ENCODE data around the gene AKNA.

AKNA gene

DNA sequence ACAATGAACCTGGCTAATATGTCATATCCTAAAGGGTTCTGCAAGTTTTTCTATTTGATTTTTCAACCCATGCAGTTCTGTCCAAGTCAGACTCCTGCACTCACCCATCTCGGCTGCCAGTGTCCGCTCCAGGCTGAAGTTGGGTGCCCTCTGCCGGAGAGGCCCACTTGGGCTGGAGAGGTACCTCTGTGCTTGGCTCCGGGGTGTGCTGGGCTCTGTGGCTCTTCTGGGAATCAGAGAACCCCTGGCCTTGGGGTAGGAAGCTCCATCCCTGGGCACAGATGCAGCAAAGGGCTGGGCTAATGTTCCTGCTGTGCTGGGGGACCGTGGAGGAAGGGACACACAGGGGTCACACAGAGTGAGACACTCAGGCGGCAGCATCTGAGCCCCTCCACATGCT, 32.0 kb downstream of the AKNA start:
- DNase-seq: no peak

GRCh38 chr9:114351932-114352331, 35.9 kb downstream of the AKNA start:
- no peak for DNase-seq

DNA sequence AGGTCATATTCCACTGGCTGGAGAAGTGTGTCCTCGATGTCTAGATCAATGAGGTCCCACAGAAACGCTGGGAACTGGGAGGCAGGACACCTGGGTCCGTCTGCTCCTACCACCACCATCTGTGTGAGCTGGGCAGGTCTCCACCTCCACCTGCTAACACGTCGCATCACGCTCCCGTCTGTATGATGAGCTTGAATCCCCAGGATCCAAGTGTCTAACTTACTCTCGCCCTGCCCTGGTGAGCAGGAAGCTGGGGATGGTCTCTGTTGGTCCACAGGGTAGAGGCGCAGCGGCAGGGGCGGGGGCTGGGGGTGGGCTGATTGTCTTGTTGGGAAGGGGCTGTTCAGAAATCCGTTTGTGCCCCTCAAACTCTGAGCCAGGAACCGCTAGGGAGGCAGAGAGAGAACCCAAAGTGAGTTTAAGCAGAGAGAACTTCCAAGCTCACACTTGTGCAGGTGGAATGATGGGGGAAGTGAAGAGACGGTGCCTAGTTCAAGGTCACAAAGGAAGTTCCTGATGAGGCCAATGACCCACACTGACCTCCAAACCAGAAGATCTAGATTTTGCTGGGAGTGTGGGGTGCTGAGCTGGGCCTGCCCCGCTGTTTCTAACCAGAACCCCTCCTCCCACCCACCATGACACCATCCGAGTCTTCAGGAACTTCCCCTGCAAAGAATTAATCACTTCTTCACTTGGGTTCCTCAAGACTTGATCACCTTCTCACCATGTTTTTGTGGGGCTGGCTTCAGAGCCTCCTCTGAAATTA, 37.0 kb downstream of the AKNA start:
- no peak for DNase-seq

DNA sequence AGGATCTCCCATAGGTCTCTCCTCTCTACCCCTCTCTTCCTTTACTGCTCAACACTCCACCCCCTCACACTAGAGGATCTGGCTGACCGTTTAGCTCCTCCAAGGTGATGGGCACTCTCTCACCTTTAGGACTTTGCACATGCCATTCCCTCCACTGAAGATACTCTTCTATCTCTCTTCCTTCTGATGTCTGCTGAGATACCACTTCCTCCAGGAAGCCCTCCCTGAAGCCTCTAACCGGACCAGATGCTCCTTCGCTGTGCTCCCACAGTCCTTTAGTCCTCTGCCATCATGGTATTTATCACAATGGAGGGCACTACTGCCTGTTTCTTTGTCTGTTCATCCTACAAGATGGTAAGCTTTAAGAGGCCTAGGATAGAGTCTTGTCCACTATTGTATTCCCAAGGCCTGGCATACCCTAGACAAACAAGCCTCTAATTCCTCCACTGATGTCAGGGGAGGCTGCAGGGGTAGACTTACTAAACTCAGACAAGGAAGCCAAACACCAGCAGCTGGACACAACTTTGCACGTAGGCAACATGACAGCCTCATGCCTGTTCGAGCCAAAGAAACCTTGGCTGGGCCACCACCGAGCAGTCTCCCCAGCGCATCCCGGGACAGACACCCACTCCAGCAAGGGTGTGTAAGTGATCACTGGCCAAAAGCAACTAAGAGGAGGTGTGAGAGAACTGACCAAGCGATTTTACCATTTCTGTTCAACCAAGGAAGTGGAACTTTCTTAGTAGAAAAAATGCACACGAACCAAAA, 37.9 kb downstream of the AKNA start:
- no peak for DNase-seq

DNA sequence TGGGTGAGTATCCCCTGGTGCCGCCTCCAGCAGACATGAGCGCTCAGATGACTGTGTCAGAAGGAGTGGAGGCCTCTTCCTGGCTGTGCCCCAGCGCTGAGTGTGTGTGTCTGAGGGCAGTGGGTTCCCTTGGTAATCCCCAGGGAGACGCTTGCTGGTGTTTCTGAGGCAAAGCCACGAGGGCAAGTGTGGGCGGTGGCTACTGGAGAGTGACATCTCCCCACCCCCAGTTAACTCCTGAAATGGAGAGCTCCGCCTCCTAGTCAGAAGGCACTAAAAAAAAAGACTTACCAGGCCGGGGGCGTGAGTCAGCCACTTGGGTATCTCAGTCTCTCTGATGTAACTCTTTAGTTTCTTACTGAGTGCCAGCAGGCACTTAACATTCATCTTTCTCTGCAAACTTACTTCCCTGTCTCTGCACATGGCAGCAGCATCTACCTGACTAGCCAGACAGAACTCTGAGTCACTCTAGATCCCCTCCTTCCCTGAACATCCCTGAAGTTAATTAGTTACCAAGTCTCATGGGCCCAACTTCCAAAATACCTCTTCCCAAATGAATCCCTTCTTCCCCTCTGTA, 38.8 kb downstream of the AKNA start:
- DNase-seq: no peak

GRCh38 chr9:114348261-114348905, 39.4 kb downstream of the AKNA start:
- DNase-seq: no peak

DNA sequence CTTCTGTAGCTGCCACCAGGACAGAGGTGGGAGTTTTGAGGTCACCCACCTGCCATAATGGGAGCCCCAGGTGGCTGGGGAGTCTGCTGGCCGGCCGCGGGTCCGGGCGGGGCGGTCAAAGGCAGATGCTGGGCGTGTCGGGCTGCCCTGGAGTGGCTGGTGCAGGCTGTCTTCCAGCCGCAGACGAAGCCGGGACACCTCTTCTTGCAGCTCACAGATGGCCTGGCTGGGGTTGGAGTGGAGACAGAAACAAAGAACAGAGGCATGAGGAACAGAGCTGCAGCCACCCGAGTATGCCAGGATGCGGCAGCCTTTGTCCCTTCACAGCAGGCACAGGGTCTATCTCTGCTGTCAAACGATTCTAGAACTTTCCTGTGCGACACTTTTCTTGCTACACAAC, 40.1 kb downstream of the AKNA start:
- no peak for DNase-seq

DNA sequence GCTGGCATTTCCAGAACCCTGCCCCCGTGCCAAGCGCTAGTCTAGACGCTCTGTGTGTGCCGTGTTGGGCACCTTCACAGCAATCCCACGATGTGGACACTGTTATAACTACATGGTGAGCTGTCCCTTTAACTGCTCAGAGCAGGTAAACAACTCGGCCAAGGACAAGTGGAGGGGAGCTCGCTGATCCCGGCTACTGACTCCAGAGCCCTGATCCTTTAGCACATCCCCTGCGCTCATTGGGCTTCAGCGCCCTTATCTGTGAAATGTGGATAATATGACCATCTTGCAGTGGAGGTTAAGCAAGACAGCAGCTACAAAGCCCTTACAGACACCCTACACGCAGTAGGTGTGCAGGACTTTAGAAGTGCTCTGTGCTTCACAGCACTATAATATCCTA, 41.6 kb downstream of the AKNA start:
- no peak for DNase-seq

DNA sequence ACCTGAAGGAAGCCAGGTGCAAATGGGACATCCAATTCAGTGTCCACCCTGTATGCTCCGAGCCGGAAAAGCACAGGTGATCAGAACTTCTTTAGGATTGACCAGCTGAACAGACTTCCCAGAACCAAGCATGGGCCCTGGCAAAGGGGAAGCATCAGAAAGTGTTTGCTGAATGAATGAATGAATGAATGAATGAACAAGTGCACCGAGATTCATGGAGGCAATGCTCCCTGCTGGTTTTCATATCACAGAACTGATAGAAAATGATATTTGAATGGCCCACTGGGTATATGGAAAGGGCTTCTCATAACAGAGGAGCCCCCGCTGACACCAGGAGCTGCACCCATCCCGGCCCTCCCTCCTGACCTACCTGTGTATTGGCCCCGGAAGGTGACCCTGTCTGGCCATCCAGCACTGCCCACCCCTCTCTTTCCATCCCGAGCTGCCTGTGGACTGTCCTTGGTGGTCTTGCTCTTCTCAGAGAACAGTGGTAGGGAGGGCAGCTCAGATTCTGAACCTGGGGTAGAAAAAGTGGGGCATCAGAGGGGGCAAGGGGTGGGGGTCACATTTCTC, 42.2 kb downstream of the AKNA start:
- DNase-seq: no peak

DNA sequence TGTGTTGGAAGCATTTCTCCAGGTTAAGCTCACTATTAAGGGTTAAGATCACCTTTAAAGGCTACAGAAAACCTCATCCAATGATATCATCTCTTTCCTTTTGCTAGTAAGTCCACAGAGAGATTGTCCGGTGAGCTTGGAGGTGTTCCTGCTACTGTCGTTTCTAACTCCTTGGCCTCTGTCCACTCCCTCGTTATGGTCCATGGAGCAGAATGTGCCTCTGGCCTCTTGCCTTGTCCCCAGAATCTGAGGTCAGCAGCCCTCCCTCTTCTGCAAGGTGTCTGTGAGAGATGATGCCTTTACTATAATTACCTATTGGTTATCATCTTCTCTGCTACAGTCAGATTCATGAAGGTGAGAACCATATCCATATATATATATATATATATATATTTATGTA, 43.1 kb downstream of the AKNA start:
- DNase-seq: no peak

DNA sequence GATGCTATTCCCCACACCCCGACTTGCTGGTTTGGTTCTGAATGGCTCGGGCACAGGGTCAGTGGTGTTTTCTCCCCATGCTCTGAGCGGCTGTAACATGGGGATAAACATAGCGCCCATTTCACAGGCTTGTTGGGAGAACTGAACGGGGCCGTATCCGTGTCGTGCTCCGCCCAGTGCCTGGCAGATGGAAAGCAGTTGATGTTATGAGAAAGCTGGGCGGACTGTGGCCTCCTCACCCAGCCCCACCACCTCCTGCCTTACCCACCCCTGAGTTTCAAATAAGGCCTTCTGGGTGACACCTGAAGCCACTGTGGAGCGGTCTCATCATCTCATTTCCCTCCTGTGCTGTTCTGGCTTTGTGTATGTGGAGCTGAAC, 43.6 kb downstream of the AKNA start:
- no peak for DNase-seq

- no peak for DNase-seq
Observed at GRCh38 chr9:114343471-114344187, 44.2 kb downstream of the AKNA start.

GRCh38 chr9:114342755-114343440, 44.9 kb downstream of the AKNA start:
- DNase-seq: no peak

DNA sequence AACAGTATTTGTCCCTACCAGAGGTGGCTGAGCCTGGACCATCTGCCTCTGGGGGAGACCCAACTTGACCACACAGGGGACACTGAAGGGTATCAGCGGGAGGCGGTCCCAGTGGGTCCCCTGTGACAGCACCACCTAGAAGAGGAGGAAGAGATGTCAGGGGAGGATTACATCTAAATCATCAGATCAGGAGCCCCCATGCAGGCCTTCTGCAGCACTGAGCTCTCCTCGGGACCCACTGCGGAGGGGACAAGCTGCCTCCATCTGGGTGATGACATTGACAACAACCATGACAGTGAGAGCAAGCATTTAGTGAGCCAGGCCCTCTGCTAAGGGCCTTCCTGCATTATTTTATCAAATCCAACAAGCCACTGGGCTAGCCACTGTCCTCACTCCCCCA, 45.8 kb downstream of the AKNA start:
- DNase-seq: no peak

- no peak for DNase-seq
Observed at GRCh38 chr9:114341152-114341830, 46.5 kb downstream of the AKNA start.

DNA sequence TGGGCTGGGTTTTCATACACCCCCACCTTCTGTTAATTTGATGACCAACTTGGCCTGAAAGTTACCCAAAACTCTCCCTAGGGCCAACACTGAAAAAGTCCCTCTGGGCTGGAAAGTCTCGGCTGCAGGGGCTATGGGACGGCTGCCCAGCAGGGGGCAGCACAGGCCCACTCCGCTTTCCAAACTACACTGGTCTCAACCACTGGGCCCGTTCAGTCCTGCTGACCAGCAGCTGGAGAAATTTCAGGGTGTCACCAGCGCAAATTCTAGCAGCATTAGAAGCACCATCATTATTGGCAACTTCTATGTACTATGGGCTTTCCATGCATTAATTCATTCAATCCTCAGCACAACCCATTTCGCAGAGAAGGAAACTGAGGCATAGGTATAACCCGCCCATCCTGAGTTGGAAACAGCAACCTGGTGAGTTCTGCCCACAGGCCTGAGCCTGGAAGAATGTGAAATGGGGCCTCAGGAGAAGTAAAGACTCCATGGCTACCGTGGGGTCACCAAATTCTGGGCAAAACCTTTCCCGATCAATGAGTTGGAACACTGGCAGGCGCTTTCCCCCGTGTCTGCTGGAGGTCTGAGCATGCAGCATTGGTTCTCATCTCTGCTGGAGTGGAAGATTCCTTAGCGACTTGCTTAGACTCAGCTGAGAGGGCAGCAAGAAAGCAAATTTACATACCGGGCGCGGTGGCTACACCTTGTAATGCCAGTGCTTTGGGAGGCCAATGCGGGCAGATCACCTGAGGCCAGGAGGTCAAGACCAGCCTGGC, 48.5 kb downstream of the AKNA start:
- peak in 1 of 3 experiments; percentile 42 for DNase-seq

DNA sequence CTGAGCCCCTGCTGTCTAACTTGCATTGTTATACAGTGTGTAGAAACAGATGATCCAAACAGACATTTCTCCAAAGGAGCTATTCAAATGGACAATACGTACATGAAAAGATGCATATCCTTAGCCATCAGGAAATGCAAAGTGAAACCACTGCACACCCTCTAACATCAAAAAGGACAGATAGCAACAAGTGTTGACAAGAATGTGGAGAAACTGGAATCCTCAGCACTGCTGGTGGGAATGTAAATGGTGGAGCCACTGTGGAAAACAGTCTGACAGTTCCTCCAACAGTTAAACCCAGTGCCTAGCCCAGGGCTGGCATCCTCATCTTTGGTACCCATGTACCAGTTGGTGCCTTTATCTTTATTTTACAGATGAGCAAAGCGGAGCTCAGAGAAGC, 49.6 kb downstream of the AKNA start:
- DNase-seq: no peak

- no peak for DNase-seq
Observed at GRCh38 chr9:114336699-114337395, 50.9 kb downstream of the AKNA start.

DNA sequence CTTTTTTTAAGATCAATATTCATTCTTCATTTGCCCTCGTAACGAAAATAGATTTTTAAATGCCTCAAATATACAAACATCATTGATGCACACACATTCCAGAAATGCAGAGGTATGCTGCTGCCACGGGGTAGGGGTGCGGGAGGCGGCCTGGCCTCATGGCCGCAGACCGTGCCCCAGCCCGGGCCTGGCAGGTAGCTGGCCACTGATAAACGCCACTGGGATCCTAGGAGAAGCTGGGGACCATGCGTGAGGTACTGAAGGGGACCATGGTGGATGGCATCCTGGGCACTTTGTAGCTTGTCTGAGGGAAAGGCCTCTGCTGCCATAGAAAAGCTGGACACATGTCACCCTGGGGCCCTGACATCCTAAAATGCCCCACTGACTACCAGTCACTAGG, 51.6 kb downstream of the AKNA start:
- no peak for DNase-seq

GRCh38 chr9:114335745-114336144, 52.0 kb downstream of the AKNA start:
- no peak for DNase-seq
